ENCODE data around the gene ELK3. TPM values are rescaled to one million over a fixed set of nuclear protein-coding genes. Genes with fewer than 3 reads are reported as not detected.
A peak's percentile ranks its signal among the peaks of the same experiment; 100 is the strongest.

ELK3 gene
- total and polyA plus RNA-seq, 2 experiments from 2014 or later: 5.5 to 8.3 TPM

- no peak overlapping the region for H3K4me3 Mint-ChIP-seq
These were observed 40.9 kb upstream of the ELK3 start for GRCh38 chr12:96153131-96153725.

More at GRCh38 chr12:96153131-96153725, 40.9 kb upstream of the ELK3 start:
- H3K79me2 ChIP-seq (replicated peaks; ENCODE audit: insufficient read depth): no peaks in the 10 kb centered on the region
- H3F3A ChIP-seq (replicated peaks; ENCODE audit: low read depth): no peaks in the 10 kb centered on the region
- no peak overlapping the region for H3K4me3 ChIP-seq
- no peaks in the 10 kb centered on the region for H3K36me3 Mint-ChIP-seq (ENCODE audit: low read depth)
- DNase-seq (ENCODE audit: low spot score): peak; percentile 26
- H2AFZ ChIP-seq: peak overlapping the region; percentile 83
- H3K27me3 ChIP-seq (ENCODE audit: insufficient read depth): no peaks in the 10 kb centered on the region
- peaks cover 15% of the 10 kb centered on the region; the same call in 2 of the 3 replicates for H3K4me1 Mint-ChIP-seq
- no peaks in the 10 kb centered on the region for H3K9me2 ChIP-seq (ENCODE audit: insufficient read depth)
- H4K20me1 ChIP-seq (replicated peaks; ENCODE audit: insufficient read depth): no peaks in the 10 kb centered on the region
- H3K9me3 Mint-ChIP-seq: no peaks in the 10 kb centered on the region
- H3K4me2 ChIP-seq: no peak overlapping the region
- no peak overlapping the region for H3K27ac ChIP-seq (ENCODE audit: low read depth)
- H3K27me3 Mint-ChIP-seq (ENCODE audit: insufficient read depth, low read depth, poor library complexity): peaks cover 3% of the 10 kb centered on the region
- no peak overlapping the region for H3K27ac Mint-ChIP-seq
- no peaks in the 10 kb centered on the region for H3K36me3 ChIP-seq (ENCODE audit: insufficient read depth)
- ATAC-seq: peak; percentile 70
- H3K4me1 ChIP-seq (ENCODE audit: insufficient read depth): peaks cover 12% of the 10 kb centered on the region; the same call in 1 of the 2 replicates
- no peak for TF ChIP-seq ZNF331 (CRISPR knock-in tag; IDR thresholded peaks at IDR 0.05; ENCODE audit: low read depth)
- TF ChIP-seq EZH2phosphoT487 (IDR thresholded peaks at IDR 0.05; ENCODE audit: unreplicated experiment): no peak
- TF ChIP-seq ZNF114 (CRISPR knock-in tag; IDR thresholded peaks at IDR 0.05): no peak
- TF ChIP-seq REST (IDR thresholded peaks at IDR 0.05; ENCODE audit: unreplicated experiment): no peak
- no peak for TF ChIP-seq JUNB (IDR thresholded peaks at IDR 0.05; ENCODE audit: unreplicated experiment)
- TF ChIP-seq, protein P1, sequence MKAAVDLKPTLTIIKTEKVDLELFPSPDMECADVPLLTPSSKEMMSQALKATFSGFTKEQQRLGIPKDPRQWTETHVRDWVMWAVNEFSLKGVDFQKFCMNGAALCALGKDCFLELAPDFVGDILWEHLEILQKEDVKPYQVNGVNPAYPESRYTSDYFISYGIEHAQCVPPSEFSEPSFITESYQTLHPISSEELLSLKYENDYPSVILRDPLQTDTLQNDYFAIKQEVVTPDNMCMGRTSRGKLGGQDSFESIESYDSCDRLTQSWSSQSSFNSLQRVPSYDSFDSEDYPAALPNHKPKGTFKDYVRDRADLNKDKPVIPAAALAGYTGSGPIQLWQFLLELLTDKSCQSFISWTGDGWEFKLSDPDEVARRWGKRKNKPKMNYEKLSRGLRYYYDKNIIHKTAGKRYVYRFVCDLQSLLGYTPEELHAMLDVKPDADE (IDR thresholded peaks at IDR 0.05): no peak
- TF ChIP-seq NANOG (IDR thresholded peaks at IDR 0.05; ENCODE audit: borderline replicate concordance): no peak
- no peak for TF ChIP-seq STAT1 (IDR thresholded peaks at IDR 0.05; ENCODE audit: unreplicated experiment)
- no peak for TF ChIP-seq CTCF (conservative IDR thresholded peaks at IDR 0.05; ENCODE audit: low read depth in 2 of 2)
- no peak for TF ChIP-seq POLR2AphosphoS5 (IDR thresholded peaks at IDR 0.05; ENCODE audit: low read depth)

Data from GM23338 (cell line).